ENCODE measurements around the gene CAMKMT. TPM values are rescaled to one million over a fixed set of nuclear protein-coding genes. Genes with fewer than 3 reads are reported as not detected.
"Not testable (repeated sequence)": the region's sequence is repeated elsewhere in the genome, so short reads cannot be mapped to it uniquely, and the experiment has no call there.

Gene CAMKMT
- total RNA-seq, 5 donors from 2014 or later (not counting 1 experiment from before 2014, with no cell fraction given) = 11.9 to 20.2 (median 16.5) TPM

GRCh38 chr2:44495035-44495434, 133.3 kb downstream of the CAMKMT start:
- Histone ChIP-seq H3K9me3 (no peaks in the 10 kb centered on the region), H3K27ac (ENCODE audit: low read length) (no peak overlapping the region), H3K4me1 (ENCODE audit: control insufficient read depth in 1 of 2, extremely low read depth in 1 of 2, insufficient read depth in 2 of 2, low read length in 2 of 2) (no peaks in the 10 kb centered on the region), H3K36me3 (ENCODE audit: control insufficient read depth in 2 of 2, extremely low read depth in 1 of 2, insufficient read depth in 1 of 2, low read length in 1 of 2) (no peaks in the 10 kb centered on the region), H3K4me3 (ENCODE audit: control insufficient read depth in 1 of 2, extremely low read depth in 1 of 2, low read length in 1 of 2) (no peak overlapping the region), H3K27me3 (replicated peaks in 1 of 2; ENCODE audit: control insufficient read depth in 2 of 2, extremely low read depth in 1 of 2, insufficient read depth in 2 of 2, low read length in 1 of 2) (no peaks in the 10 kb centered on the region)
- ATAC-seq (replicated peaks in 1 of 4) (no peak), DNase-seq (no peak)
- Mint-ChIP-seq H3K27ac (no peak overlapping the region), H3K4me1 (peaks cover 0 to 6% (median 0%) of the 10 kb centered on the region in 3 donors), H3K4me3 (no peak overlapping the region), H3K9me3 (no peaks in the 10 kb centered on the region), H3K27me3 (no peaks in the 10 kb centered on the region), H3K36me3 (peaks cover 8% of the 10 kb centered on the region)
- CTCF ChIA-PET = interaction anchor here in 1 of 2 donors (1.6 kb wide), 1 partner anchor 15 kb away, joined by 4 read pairs; no protein-coding TSS in a partner anchor
- WGBS (ENCODE audit: insufficient coverage) = 87% methylated on average over 3 of the region's 3 CpGs
- POLR2A ChIA-PET = no interaction called here

- no peaks in the 10 kb centered on the region for H3K9me3 Mint-ChIP-seq
- H3K27me3 Mint-ChIP-seq = no peaks in the 10 kb centered on the region
- no peaks in the 10 kb centered on the region for H3K36me3 ChIP-seq (ENCODE audit: control insufficient read depth in 2 of 2, extremely low read depth in 1 of 2, insufficient read depth in 1 of 2, low read length in 1 of 2)
- H3K27me3 ChIP-seq (replicated peaks in 1 of 2; ENCODE audit: control insufficient read depth in 2 of 2, extremely low read depth in 1 of 2, insufficient read depth in 2 of 2, low read length in 1 of 2) = no peaks in the 10 kb centered on the region
- H3K27ac Mint-ChIP-seq = no peak overlapping the region
- POLR2A ChIA-PET = no interaction called here
- CTCF ChIA-PET = interaction anchor here in 1 of 2 donors (1.6 kb wide), 1 partner anchor 16 kb away, joined by 4 read pairs; no protein-coding TSS in a partner anchor
- no peak overlapping the region for H3K27ac ChIP-seq (ENCODE audit: low read length)
- H3K36me3 Mint-ChIP-seq = peaks cover 6% of the 10 kb centered on the region
- DNase-seq (no peak), ATAC-seq (replicated peaks in 1 of 4) (no peak)
- no peak overlapping the region for H3K4me3 Mint-ChIP-seq
- WGBS (ENCODE audit: insufficient coverage) = no CpG with 5 or more reads among the region's 1 CpG
- no peaks in the 10 kb centered on the region for H3K9me3 ChIP-seq
- H3K4me1 ChIP-seq (ENCODE audit: control insufficient read depth in 1 of 2, extremely low read depth in 1 of 2, insufficient read depth in 2 of 2, low read length in 2 of 2) = no peaks in the 10 kb centered on the region
- H3K4me3 ChIP-seq (ENCODE audit: control insufficient read depth in 1 of 2, extremely low read depth in 1 of 2, low read length in 1 of 2) = no peak overlapping the region
- peaks cover 0 to 6% (median 0%) of the 10 kb centered on the region in 3 donors for H3K4me1 Mint-ChIP-seq
These were observed 133.8 kb downstream of the CAMKMT start for GRCh38 chr2:44495544-44495943.

- no peaks in the 10 kb centered on the region for H3K9me3 ChIP-seq
- no peak overlapping the region for H3K4me3 ChIP-seq (ENCODE audit: control insufficient read depth in 1 of 2, extremely low read depth in 1 of 2, low read length in 1 of 2)
- CTCF ChIA-PET = interaction anchor here in 1 of 2 donors (1.6 kb wide), 1 partner anchor 17 kb away, joined by 4 read pairs; no protein-coding TSS in a partner anchor
- H3K36me3 Mint-ChIP-seq = peaks cover 3% of the 10 kb centered on the region
- H3K27me3 Mint-ChIP-seq = no peaks in the 10 kb centered on the region
- no CpG with 5 or more reads among the region's 3 CpGs for WGBS (ENCODE audit: insufficient coverage)
- POLR2A ChIA-PET = no interaction called here
- no peaks in the 10 kb centered on the region for H3K4me1 ChIP-seq (ENCODE audit: control insufficient read depth in 1 of 2, extremely low read depth in 1 of 2, insufficient read depth in 2 of 2, low read length in 2 of 2)
- peaks cover 0 to 6% (median 0%) of the 10 kb centered on the region in 3 donors for H3K4me1 Mint-ChIP-seq
- no peak overlapping the region for H3K27ac Mint-ChIP-seq
- H3K9me3 Mint-ChIP-seq = no peaks in the 10 kb centered on the region
- no peaks in the 10 kb centered on the region for H3K27me3 ChIP-seq (replicated peaks in 1 of 2; ENCODE audit: control insufficient read depth in 2 of 2, extremely low read depth in 1 of 2, insufficient read depth in 2 of 2, low read length in 1 of 2)
- DNase-seq (no peak), ATAC-seq (replicated peaks in 1 of 4) (no peak)
- no peaks in the 10 kb centered on the region for H3K36me3 ChIP-seq (ENCODE audit: control insufficient read depth in 2 of 2, extremely low read depth in 1 of 2, insufficient read depth in 1 of 2, low read length in 1 of 2)
- H3K4me3 Mint-ChIP-seq = no peak overlapping the region
- no peak overlapping the region for H3K27ac ChIP-seq (ENCODE audit: low read length)
These were observed 134.4 kb downstream of the CAMKMT start for GRCh38 chr2:44496130-44496529.

GRCh38 chr2:44498551-44498950, 136.8 kb downstream of the CAMKMT start:
- Mint-ChIP-seq H3K27me3 (no peaks in the 10 kb centered on the region), H3K9me3 (no peaks in the 10 kb centered on the region), H3K4me1 (peaks cover 0 to 6% (median 0%) of the 10 kb centered on the region in 3 donors), H3K4me3 (no peak overlapping the region), H3K27ac (no peak overlapping the region), H3K36me3 (peaks cover 6% of the 10 kb centered on the region)
- Histone ChIP-seq H3K4me3 (ENCODE audit: control insufficient read depth in 1 of 2, extremely low read depth in 1 of 2, low read length in 1 of 2) (no peak overlapping the region), H3K4me1 (ENCODE audit: control insufficient read depth in 1 of 2, extremely low read depth in 1 of 2, insufficient read depth in 2 of 2, low read length in 2 of 2) (no peaks in the 10 kb centered on the region), H3K27me3 (replicated peaks in 1 of 2; ENCODE audit: control insufficient read depth in 2 of 2, extremely low read depth in 1 of 2, insufficient read depth in 2 of 2, low read length in 1 of 2) (no peaks in the 10 kb centered on the region), H3K36me3 (ENCODE audit: control insufficient read depth in 2 of 2, extremely low read depth in 1 of 2, insufficient read depth in 1 of 2, low read length in 1 of 2) (no peaks in the 10 kb centered on the region), H3K27ac (ENCODE audit: low read length) (no peak overlapping the region), H3K9me3 (no peaks in the 10 kb centered on the region)
- DNase-seq (no peak), ATAC-seq (replicated peaks in 1 of 4) (no peak)
- no CpG with 5 or more reads among the region's 2 CpGs for WGBS (ENCODE audit: insufficient coverage)
- CTCF ChIA-PET = interaction anchor here in 1 of 2 donors (0.7 kb wide), 1 partner anchor 19 kb away, joined by 3 read pairs; no protein-coding TSS in a partner anchor
- POLR2A ChIA-PET = interaction anchor here in 1 of 2 donors (0.5 kb wide), 1 partner anchor 44 kb away, joined by 3 read pairs; no protein-coding TSS in a partner anchor

GRCh38 chr2:44505664-44506063, 143.9 kb downstream of the CAMKMT start:
- DNase-seq; ATAC-seq (replicated peaks in 1 of 4); H3K36me3 ChIP-seq (ENCODE audit: control insufficient read depth in 2 of 2, extremely low read depth in 1 of 2, insufficient read depth in 1 of 2, low read length in 1 of 2); H3K4me3 Mint-ChIP-seq; H3K27me3 Mint-ChIP-seq; H3K9me3 Mint-ChIP-seq; CTCF ChIA-PET; H3K4me1 Mint-ChIP-seq; H3K27ac ChIP-seq (ENCODE audit: low read length); H3K4me1 ChIP-seq (ENCODE audit: control insufficient read depth in 1 of 2, extremely low read depth in 1 of 2, insufficient read depth in 2 of 2, low read length in 2 of 2); H3K27me3 ChIP-seq (replicated peaks in 1 of 2; ENCODE audit: control insufficient read depth in 2 of 2, extremely low read depth in 1 of 2, insufficient read depth in 2 of 2, low read length in 1 of 2); H3K9me3 ChIP-seq; H3K4me3 ChIP-seq (ENCODE audit: control insufficient read depth in 1 of 2, extremely low read depth in 1 of 2, low read length in 1 of 2); H3K27ac Mint-ChIP-seq; POLR2A ChIA-PET: not testable (repeated sequence)
- no CpG with 5 or more reads among the region's 7 CpGs for WGBS (ENCODE audit: insufficient coverage)
- H3K36me3 Mint-ChIP-seq = peaks cover 37% of the 10 kb centered on the region

- ChIA-PET POLR2A (no interaction called here), CTCF (no interaction called here)
- no peak overlapping the region for H3K4me3 ChIP-seq (ENCODE audit: control insufficient read depth in 1 of 2, extremely low read depth in 1 of 2, low read length in 1 of 2)
- Mint-ChIP-seq H3K27me3 (no peaks in the 10 kb centered on the region), H3K9me3 (no peaks in the 10 kb centered on the region), H3K4me1 (peaks cover 0 to 2% (median 0%) of the 10 kb centered on the region in 3 donors), H3K27ac (no peak overlapping the region), H3K36me3 (peaks cover 37% of the 10 kb centered on the region), H3K4me3 (no peak overlapping the region)
- no peaks in the 10 kb centered on the region for H3K27me3 ChIP-seq (replicated peaks in 1 of 2; ENCODE audit: control insufficient read depth in 2 of 2, extremely low read depth in 1 of 2, insufficient read depth in 2 of 2, low read length in 1 of 2)
- H3K4me1 ChIP-seq (ENCODE audit: control insufficient read depth in 1 of 2, extremely low read depth in 1 of 2, insufficient read depth in 2 of 2, low read length in 2 of 2) = no peaks in the 10 kb centered on the region
- whole genome bisulfite sequencing (ENCODE audit: insufficient coverage) = no CpG with 5 or more reads among the region's 2 CpGs
- no peaks in the 10 kb centered on the region for H3K36me3 ChIP-seq (ENCODE audit: control insufficient read depth in 2 of 2, extremely low read depth in 1 of 2, insufficient read depth in 1 of 2, low read length in 1 of 2)
- H3K27ac ChIP-seq (ENCODE audit: low read length) = no peak overlapping the region
- no peak for DNase-seq
- ATAC-seq (replicated peaks in 1 of 4) = no peak
- no peaks in the 10 kb centered on the region for H3K9me3 ChIP-seq
These were observed 148.5 kb downstream of the CAMKMT start for GRCh38 chr2:44510246-44510645.

- CTCF ChIA-PET = no interaction called here
- no peak overlapping the region for H3K4me3 ChIP-seq (ENCODE audit: control insufficient read depth in 1 of 2, extremely low read depth in 1 of 2, low read length in 1 of 2)
- no peaks in the 10 kb centered on the region for H3K27me3 Mint-ChIP-seq
- H3K36me3 ChIP-seq (ENCODE audit: control insufficient read depth in 2 of 2, extremely low read depth in 1 of 2, insufficient read depth in 1 of 2, low read length in 1 of 2) = no peaks in the 10 kb centered on the region
- H3K4me1 ChIP-seq (ENCODE audit: control insufficient read depth in 1 of 2, extremely low read depth in 1 of 2, insufficient read depth in 2 of 2, low read length in 2 of 2) = no peaks in the 10 kb centered on the region
- 100% methylated on average over 1 of the region's 1 CpG for WGBS (ENCODE audit: insufficient coverage)
- no peak overlapping the region for H3K4me3 Mint-ChIP-seq
- peaks cover 26% of the 10 kb centered on the region for H3K36me3 Mint-ChIP-seq
- H3K9me3 Mint-ChIP-seq = peaks cover 2 to 7% (median 3%) of the 10 kb centered on the region in 3 donors
- DNase-seq (no peak), ATAC-seq (replicated peaks in 1 of 4) (no peak)
- no peaks in the 10 kb centered on the region for H3K27me3 ChIP-seq (replicated peaks in 1 of 2; ENCODE audit: control insufficient read depth in 2 of 2, extremely low read depth in 1 of 2, insufficient read depth in 2 of 2, low read length in 1 of 2)
- POLR2A ChIA-PET = no interaction called here
- H3K4me1 Mint-ChIP-seq = no peaks in the 10 kb centered on the region
- no peaks in the 10 kb centered on the region for H3K9me3 ChIP-seq
- no peak overlapping the region for H3K27ac ChIP-seq (ENCODE audit: low read length)
- no peak overlapping the region for H3K27ac Mint-ChIP-seq
These were observed 153.7 kb downstream of the CAMKMT start for GRCh38 chr2:44515416-44515815.

Measured in T-cell (primary cell).